HepG2 (cell line): ENCODE results near the gene ARPC1A. TPM values are rescaled to one million over a fixed set of nuclear protein-coding genes. Genes with fewer than 3 reads are reported as not detected.

ENCODE experiments used
- ATAC-seq: fragments of 200-7000 bp; cut with Tn5 transposase; 3 replicates; pipeline ENCODE4 v1.9.1; 2020; ENCODE audit warnings: mild to moderate bottlenecking, moderate library complexity
- BruUV-seq: library from RNA; stranded (reverse); fragments of 400-500 nt; replicated peaks from 2 replicates; lab custom pipeline; 2021; lab: Mats Ljungman, UMichigan
- CTCF ChIA-PET: fragments of 300-600 bp; formaldehyde crosslinking; extraction: SDS; loops from one replicate; lab custom pipeline; 2021; ENCODE audit warnings: low total read pairs, inconsistent platforms, low intra/inter-chr PET ratio; lab: Yijun Ruan, JAX
- POLR2A ChIA-PET: fragments of 350-600 bp; sonication (Branson Sonifier 250); formaldehyde crosslinking; loops from one replicate; lab custom pipeline; 2020; ENCODE audit warnings: antibody characterized with exemption, inconsistent platforms; lab: Yijun Ruan, JAX
- DNase-seq: peaks from one replicate; pipeline ENCODE4 v3.0.0-alpha.2; 2015; ENCODE audit warnings: low spot score
- FAIRE-seq: peaks from 3 replicates; lab custom pipeline; 2011; peaks lifted over from hg19 to GRCh38; lab: Jason Lieb, UNC
- H2AFZ ChIP-seq: one replicate; pipeline ENCODE4 v1.6.1; 2011; ENCODE audit warnings: low read length, inconsistent platforms
- H3K27ac ChIP-seq: fragments of 300-600 bp; 3 replicates; pipeline ENCODE4 v1.8.0; 2011; ENCODE audit warnings: mixed run types, mild to moderate bottlenecking, mixed read lengths, low read length, inconsistent platforms; ENCODE audit not compliant: insufficient read depth; ENCODE audit errors: extremely low read length
- H3K27me3 ChIP-seq, 2 experiments: fragments of 200-600 bp in 1 of 2; 2 replicates in 1 of 2; 3 replicates in 1 of 2; pipeline versions ENCODE4 v1.6.0 to v1.8.0; 2011; ENCODE audit warnings: low read length in 2 of 2, mild to moderate bottlenecking in 2 of 2, moderate library complexity in 2 of 2, inconsistent platforms in 1 of 2; ENCODE audit not compliant: insufficient read depth in 2 of 2, control insufficient read depth in 1 of 2
- H3K36me3 ChIP-seq, 2 experiments: fragments of 200-600 bp in 1 of 2; replicated peaks in 1 of 2; 2 replicates in 1 of 2; 3 replicates in 1 of 2; pipeline versions ENCODE4 v1.5.1 to v1.8.0; 2011; ENCODE audit warnings: low read length in 2 of 2, inconsistent platforms in 1 of 2; ENCODE audit not compliant: insufficient read depth in 2 of 2, control insufficient read depth in 1 of 2
- H3K4me1 ChIP-seq: 2 replicates; pipeline ENCODE4 v1.5.1; 2012; ENCODE audit warnings: low read length, inconsistent platforms; ENCODE audit not compliant: insufficient read depth
- H3K4me2 ChIP-seq: 2 replicates; pipeline ENCODE4 v1.6.0; 2011; ENCODE audit warnings: low read depth, low read length, inconsistent platforms
- H3K4me3 ChIP-seq, 3 experiments: fragments of 200-600 bp in 1 of 3; sonication (generic), shearing (Covaris generic) in 1 of 3; replicated peaks in 1 of 3; 2 replicates each; pipeline ENCODE4 v1.5.1; 2011 to 2016; ENCODE audit warnings: low read length in 3 of 3, inconsistent platforms in 2 of 3, low read depth in 2 of 3, mild to moderate bottlenecking in 2 of 3, control low read depth in 1 of 3, mixed read lengths in 1 of 3; ENCODE audit not compliant: insufficient read depth in 1 of 3
- H3K79me2 ChIP-seq: one replicate; pipeline ENCODE4 v1.6.1; 2011; ENCODE audit warnings: low read length, inconsistent platforms; ENCODE audit not compliant: insufficient read depth
- H3K9ac ChIP-seq: 2 replicates; pipeline ENCODE4 v1.6.0; 2011; ENCODE audit warnings: mild to moderate bottlenecking, low read depth, low read length, inconsistent platforms; ENCODE audit not compliant: insufficient read depth
- H3K9me3 ChIP-seq: 2 replicates; pipeline ENCODE4 v1.5.1; 2012; ENCODE audit warnings: mild to moderate bottlenecking, low read length
- H4K20me1 ChIP-seq: 2 replicates; pipeline ENCODE4 v1.6.0; 2011; ENCODE audit warnings: inconsistent platforms, mild to moderate bottlenecking, low read length, moderate library complexity; ENCODE audit not compliant: insufficient read depth
- CENPBD1 ChIP-seq: sonication (generic); formaldehyde crosslinking; IDR thresholded peaks from 2 replicates; pipeline ENCODE4 v1.8.0; 2022; ENCODE audit warnings: missing genetic modification reagents, low read depth, mild to moderate bottlenecking, borderline replicate concordance
- CHD2 ChIP-seq: IDR thresholded peaks from 2 replicates; pipeline ENCODE4 v1.6.1; 2011; ENCODE audit warnings: low read depth, low read length, improper control_type of control experiment
- RARG ChIP-seq: sonication (generic); formaldehyde crosslinking; IDR thresholded peaks from 2 replicates; pipeline ENCODE4 v1.4.0; 2020; ENCODE audit warnings: low read depth, mild to moderate bottlenecking, missing genetic modification reagents
- SP5 ChIP-seq: IDR thresholded peaks from 2 replicates; pipeline ENCODE4 v1.6.1; 2016; ENCODE audit warnings: low read depth, borderline replicate concordance
- THRA ChIP-seq: sonication (generic); formaldehyde crosslinking; IDR thresholded peaks from 2 replicates; pipeline ENCODE4 v1.4.0; 2020; ENCODE audit warnings: missing genetic modification reagents, borderline replicate concordance
- TRIM24 ChIP-seq: sonication (generic); formaldehyde crosslinking; IDR thresholded peaks from 2 replicates; pipeline ENCODE4 v1.8.0; 2022; ENCODE audit warnings: mild to moderate bottlenecking, missing genetic modification reagents
- ZFP82 ChIP-seq: sonication (generic); formaldehyde crosslinking; IDR thresholded peaks from 2 replicates; pipeline ENCODE4 v1.5.1; 2020; ENCODE audit warnings: mild to moderate bottlenecking, missing genetic modification reagents, borderline replicate concordance
- ZMAT3 ChIP-seq: sonication (generic); formaldehyde crosslinking; conservative IDR thresholded peaks from 2 replicates; pipeline ENCODE4 v1.7.0; 2021; ENCODE audit warnings: missing genetic modification reagents
- ZSCAN29 ChIP-seq: sonication (generic); formaldehyde crosslinking; conservative IDR thresholded peaks from 2 replicates; pipeline ENCODE4 v1.4.0; 2020; ENCODE audit warnings: mild to moderate bottlenecking, missing genetic modification reagents
- WGBS: methylation state at CpG from one replicate; pipeline ENCODE4 v1.1.6; 2017; ENCODE audit warnings: low lambda C conversion rate; 5-methylcytosine and 5-hydroxymethylcytosine counted together
- in situ Hi-C: cut with HindIII; loops from 2 replicates; pipeline ENCODE4 v1.10.0; 2017; ENCODE audit warnings: low pct_unique_long_range_greater_than_20kb; ENCODE audit not compliant: extremely low pct_ligation_motif_present
- intact Hi-C: fragments of 100-400 bp; cut with micrococcal nuclease; formaldehyde crosslinking; loops from one replicate; pipeline ENCODE4 v1.10.0; 2022; ENCODE audit not compliant: unreplicated experiment
- polyA plus RNA-seq, 8 experiments: library from polyadenylated mRNA; depleted of rRNA in 3 of 8; stranded (reverse) in 7 of 8; unstranded in 1 of 8; fragments of >200 nt; fragmentation: Illumina TruSeq in 4 of 8; extraction: Trizol in 4 of 8; gene quantifications; 2 replicates each; pipeline versions ENCODE4 v1.2.1 to v1.2.3, GENCODE V29; 2011 to 2016; ENCODE audit warnings: low read depth in 4 of 8, missing spikeins in 1 of 8, mixed read lengths in 1 of 8; ENCODE audit not compliant: insufficient read depth in 1 of 8
- total RNA-seq, 5 experiments: library from RNA; depleted of rRNA; stranded (reverse); fragments of >200 nt; fragmentation: Illumina TruSeq; extraction: Trizol; gene quantifications; 2 replicates each; pipeline ENCODE4 v1.2.3, GENCODE V29; 2016; ENCODE audit warnings: low read depth in 1 of 5
- TF ChIP-seq, protein P1 (sequence below): sonication (generic); formaldehyde crosslinking; IDR thresholded peaks from 2 replicates; pipeline ENCODE4 v1.4.0; 2020; ENCODE audit warnings: mild to moderate bottlenecking, missing genetic modification reagents, borderline replicate concordance
- TF ChIP-seq, protein P2 (sequence below): sonication (generic); formaldehyde crosslinking; IDR thresholded peaks from 2 replicates; pipeline ENCODE4 v1.4.0; 2020; ENCODE audit warnings: missing genetic modification reagents
- TF ChIP-seq, protein P3 (sequence below): IDR thresholded peaks from 2 replicates; pipeline ENCODE4 v1.6.1; 2016; ENCODE audit warnings: control low read depth

Gene ARPC1A
- total and polyA plus RNA-seq, 2 of the 13 experiments (the other 11 are each of a cell fraction or from before 2014, with no cell fraction given), result 44.3 to 88.5 TPM

- intact Hi-C loops (loop anchor here (5.0 kb wide), 1 partner anchor 33 kb away; the partner anchor contains the start of genes BUD31 and PDAP1), in situ Hi-C loops (no loop called here)
- Histone ChIP-seq H3K4me2 (peak within 1 kb of the TSS; percentile 84), H3K36me3 (0 out of 5 replicates have a peak, but pooled peaks cover 1 to 2% of the 10 kb centered on the region in 2 experiments), H4K20me1 (0 out of 2 replicates have a peak, but pooled peaks cover 2% of the 10 kb centered on the region), H3K27ac (peak within 1 kb of the TSS; percentile 91), H3K4me1 (peaks cover 46% of the 10 kb centered on the region), H3K4me3 (peak within 1 kb of the TSS; percentile 87 to 99 (median 95)), H3K9me3 (no peaks in the 10 kb centered on the region), H2AFZ (no peak within 1 kb of the TSS), H3K79me2 (peaks cover 11% of the 10 kb centered on the region), H3K27me3 (no peaks in the 10 kb centered on the region), H3K9ac (peak within 1 kb of the TSS; percentile 93)
- ATAC-seq (peak; percentile 78), DNase-seq (peak; percentile 57), FAIRE-seq (no peak)
- 4% methylated on average over 25 of the region's 95 CpGs for WGBS
- ChIA-PET POLR2A (interaction anchor here (0.6 to 1.6 kb wide), 3 partner anchors 13 to 34 kb away, joined by 3 to 7 read pairs (median 6); partner anchors contain the start of genes BUD31 and PDAP1), CTCF (no interaction called here)
- no TSS peak for BruUV-seq
- no peak for TF ChIP-seq CENPBD1
- no peak for TF ChIP-seq ZSCAN29 (CRISPR knock-in tag)
- TF ChIP-seq TRIM24, result no peak
- no peak for TF ChIP-seq RARG (CRISPR knock-in tag)
- TF ChIP-seq, protein P1, sequence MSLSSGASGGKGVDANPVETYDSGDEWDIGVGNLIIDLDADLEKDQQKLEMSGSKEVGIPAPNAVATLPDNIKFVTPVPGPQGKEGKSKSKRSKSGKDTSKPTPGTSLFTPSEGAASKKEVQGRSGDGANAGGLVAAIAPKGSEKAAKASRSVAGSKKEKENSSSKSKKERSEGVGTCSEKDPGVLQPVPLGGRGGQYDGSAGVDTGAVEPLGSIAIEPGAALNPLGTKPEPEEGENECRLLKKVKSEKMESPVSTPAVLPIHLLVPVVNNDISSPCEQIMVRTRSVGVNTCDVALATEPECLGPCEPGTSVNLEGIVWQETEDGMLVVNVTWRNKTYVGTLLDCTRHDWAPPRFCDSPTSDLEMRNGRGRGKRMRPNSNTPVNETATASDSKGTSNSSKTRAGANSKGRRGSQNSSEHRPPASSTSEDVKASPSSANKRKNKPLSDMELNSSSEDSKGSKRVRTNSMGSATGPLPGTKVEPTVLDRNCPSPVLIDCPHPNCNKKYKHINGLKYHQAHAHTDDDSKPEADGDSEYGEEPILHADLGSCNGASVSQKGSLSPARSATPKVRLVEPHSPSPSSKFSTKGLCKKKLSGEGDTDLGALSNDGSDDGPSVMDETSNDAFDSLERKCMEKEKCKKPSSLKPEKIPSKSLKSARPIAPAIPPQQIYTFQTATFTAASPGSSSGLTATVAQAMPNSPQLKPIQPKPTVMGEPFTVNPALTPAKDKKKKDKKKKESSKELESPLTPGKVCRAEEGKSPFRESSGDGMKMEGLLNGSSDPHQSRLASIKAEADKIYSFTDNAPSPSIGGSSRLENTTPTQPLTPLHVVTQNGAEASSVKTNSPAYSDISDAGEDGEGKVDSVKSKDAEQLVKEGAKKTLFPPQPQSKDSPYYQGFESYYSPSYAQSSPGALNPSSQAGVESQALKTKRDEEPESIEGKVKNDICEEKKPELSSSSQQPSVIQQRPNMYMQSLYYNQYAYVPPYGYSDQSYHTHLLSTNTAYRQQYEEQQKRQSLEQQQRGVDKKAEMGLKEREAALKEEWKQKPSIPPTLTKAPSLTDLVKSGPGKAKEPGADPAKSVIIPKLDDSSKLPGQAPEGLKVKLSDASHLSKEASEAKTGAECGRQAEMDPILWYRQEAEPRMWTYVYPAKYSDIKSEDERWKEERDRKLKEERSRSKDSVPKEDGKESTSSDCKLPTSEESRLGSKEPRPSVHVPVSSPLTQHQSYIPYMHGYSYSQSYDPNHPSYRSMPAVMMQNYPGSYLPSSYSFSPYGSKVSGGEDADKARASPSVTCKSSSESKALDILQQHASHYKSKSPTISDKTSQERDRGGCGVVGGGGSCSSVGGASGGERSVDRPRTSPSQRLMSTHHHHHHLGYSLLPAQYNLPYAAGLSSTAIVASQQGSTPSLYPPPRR (CRISPR knock-in tag), result no peak; the same call in 1 of the 2 replicates
- TF ChIP-seq THRA (CRISPR knock-in tag), result no peak
- peak; percentile 84 for TF ChIP-seq CHD2
- TF ChIP-seq SP5 (CRISPR knock-in tag), result peak; percentile 31
- TF ChIP-seq ZFP82, result no peak
- TF ChIP-seq, protein P2, sequence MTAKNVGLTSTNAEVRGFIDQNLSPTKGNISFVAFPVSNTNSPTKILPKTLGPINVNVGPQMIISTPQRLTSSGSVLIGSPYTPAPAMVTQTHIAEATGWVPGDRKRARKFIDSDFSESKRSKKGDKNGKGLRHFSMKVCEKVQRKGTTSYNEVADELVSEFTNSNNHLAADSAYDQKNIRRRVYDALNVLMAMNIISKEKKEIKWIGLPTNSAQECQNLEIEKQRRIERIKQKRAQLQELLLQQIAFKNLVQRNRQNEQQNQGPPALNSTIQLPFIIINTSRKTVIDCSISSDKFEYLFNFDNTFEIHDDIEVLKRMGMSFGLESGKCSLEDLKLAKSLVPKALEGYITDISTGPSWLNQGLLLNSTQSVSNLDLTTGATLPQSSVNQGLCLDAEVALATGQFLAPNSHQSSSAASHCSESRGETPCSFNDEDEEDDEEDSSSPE, result 0 out of 2 replicates have a peak, but pooled peaks have one; percentile 29
- TF ChIP-seq, protein P3, sequence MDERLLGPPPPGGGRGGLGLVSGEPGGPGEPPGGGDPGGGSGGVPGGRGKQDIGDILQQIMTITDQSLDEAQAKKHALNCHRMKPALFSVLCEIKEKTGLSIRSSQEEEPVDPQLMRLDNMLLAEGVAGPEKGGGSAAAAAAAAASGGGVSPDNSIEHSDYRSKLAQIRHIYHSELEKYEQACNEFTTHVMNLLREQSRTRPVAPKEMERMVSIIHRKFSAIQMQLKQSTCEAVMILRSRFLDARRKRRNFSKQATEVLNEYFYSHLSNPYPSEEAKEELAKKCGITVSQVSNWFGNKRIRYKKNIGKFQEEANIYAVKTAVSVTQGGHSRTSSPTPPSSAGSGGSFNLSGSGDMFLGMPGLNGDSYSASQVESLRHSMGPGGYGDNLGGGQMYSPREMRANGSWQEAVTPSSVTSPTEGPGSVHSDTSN, result no peak
- peak; percentile 78 for TF ChIP-seq ZMAT3 (CRISPR knock-in tag)
These were observed 48.7 kb downstream of the ARPC1A start, which contains the start of gene ARPC1B for GRCh38 chr7:99374111-99375064. Gene ARPC1B, plus strand, starts transcription at chr7:99374730. Its CDS starts 10,985 bp downstream, at chr7:99385715.
